H1 (cell line): ENCODE results near the gene RRP1B. TPM values are rescaled to one million over a fixed set of nuclear protein-coding genes. Genes with fewer than 3 reads are reported as not detected.

Experiments used
- FOSL1 ChIP-seq: IDR thresholded peaks from 2 replicates; pipeline ENCODE4 v1.6.1; 2011; ENCODE audit warnings: mild to moderate bottlenecking, low read depth, low read length, moderate library complexity; ENCODE audit not compliant: insufficient read depth
- KDM4A ChIP-seq: IDR thresholded peaks from one replicate; pipeline ENCODE4 v1.7.1; 2012; ENCODE audit warnings: low read depth, mild to moderate bottlenecking, moderate library complexity, low read length, inconsistent platforms; ENCODE audit not compliant: severe bottlenecking
- SIN3A ChIP-seq, 2 experiments: IDR thresholded peaks in 1 of 2; conservative IDR thresholded peaks in 1 of 2; 2 replicates each; pipeline ENCODE4 v1.6.1; 2011 to 2012; ENCODE audit warnings: low read length in 2 of 2, improper control_type of control experiment in 1 of 2, low read depth in 1 of 2, mild to moderate bottlenecking in 1 of 2
- polyA plus RNA-seq, 7 experiments: library from polyadenylated mRNA; depleted of rRNA in 3 of 7; stranded (reverse) in 5 of 7; unstranded in 2 of 7; fragments of >200 nt in 5 of 7; fragments of 200-250 nt in 2 of 7; gene quantifications; 1 replicate in 5 of 7; 2 replicates in 1 of 7; 4 replicates in 1 of 7; pipeline versions ENCODE4 v1.2.1 to v1.2.3, GENCODE V29; 2011 to 2013; ENCODE audit warnings: missing spikeins in 2 of 7, mixed read lengths in 2 of 7
- total RNA-seq: library from RNA; stranded (reverse); fragmentation: NEBNext Ultra II Directional; extraction: Animal tissue kit (Norgen Biotek cat#: 25700); gene quantifications from 2 replicates; pipeline ENCODE4 v1.2.1, GENCODE V29; 2021

The RRP1B gene
- total and polyA plus RNA-seq, 2 of the 8 experiments (the other 6 are each of a cell fraction or from before 2014, with no cell fraction given) = 25.8 to 97.3 TPM

- peak in 1 of 2 experiments; percentile 65; a peak in 1 of 4 replicates for TF ChIP-seq SIN3A (conservative IDR thresholded peaks at IDR 0.05 in 1 of 2, IDR thresholded peaks at IDR 0.05 in 1 of 2; ENCODE audit: low read depth in 1 of 2, low read length in 2 of 2)
- peak; percentile 64 for TF ChIP-seq KDM4A
- no peak for TF ChIP-seq FOSL1
These were observed 69.4 kb downstream of the RRP1B start (continued) for GRCh38 chr21:43728467-43729390.
